Stimulated activated CD8-positive, alpha-beta memory T cell treated with anti-CD3 and anti-CD28 coated beads, Interleukin-7, amount 100 ng/mL, for 4 hours (primary cell): ENCODE data around the gene PDIA2.

Experiments
- DNase-seq, 2 donors: peaks; one replicate each; pipeline ENCODE4 v3.0.0-alpha.2; 2020; ENCODE audit warnings: low read depth in 2 of 2

Gene PDIA2

GRCh38 chr16:280552-280951 is 2.4 kb upstream of the PDIA2 start, which contains the start of gene ARHGDIG:
Gene ARHGDIG, plus strand, starts transcription at chr16:280591. Its CDS starts 90 bp downstream, at chr16:280681.
- no peak for DNase-seq

GRCh38 chr16:280991-281659 is 1.8 kb upstream of the PDIA2 start:
- no peak for DNase-seq

- DNase-seq = no peak
Observed at GRCh38 chr16:281660-282255, 1.2 kb upstream of the PDIA2 start.

- DNase-seq = no peak
Observed at GRCh38 chr16:282491-282890, 473 bp upstream of the PDIA2 start.

- no peak for DNase-seq
Observed at GRCh38 chr16:284204-285120, 1.5 kb downstream of the PDIA2 start.

- DNase-seq = no peak
Observed at GRCh38 chr16:285146-286055, 2.4 kb downstream of the PDIA2 start.

- no peak for DNase-seq
Observed at GRCh38 chr16:286491-287297, 3.7 kb downstream of the PDIA2 start.

GRCh38 chr16:287298-287811 is 4.4 kb downstream of the PDIA2 start:
- no peak for DNase-seq

- no peak for DNase-seq
Observed at GRCh38 chr16:287981-288920, 5.3 kb downstream of the PDIA2 start.

- no peak for DNase-seq
Observed at GRCh38 chr16:289395-289997, 6.5 kb downstream of the PDIA2 start.

- no peak for DNase-seq
Observed at GRCh38 chr16:290015-290680, 7.2 kb downstream of the PDIA2 start.

- DNase-seq = no peak
Observed at GRCh38 chr16:290681-291405, 7.9 kb downstream of the PDIA2 start.

GRCh38 chr16:291539-291938 is 8.6 kb downstream of the PDIA2 start:
- no peak for DNase-seq

GRCh38 chr16:293043-293775 is 10.2 kb downstream of the PDIA2 start:
- no peak for DNase-seq

- no peak for DNase-seq
Observed at GRCh38 chr16:296276-296675, 13.3 kb downstream of the PDIA2 start.

- no peak for DNase-seq
Observed at GRCh38 chr16:296806-297510, 14.0 kb downstream of the PDIA2 start.
